NT2/D1 (cell line): ENCODE data around the gene BRIP1.
"Not testable (repeated sequence)": the region's sequence is repeated elsewhere in the genome, so short reads cannot be mapped to it uniquely, and the experiment has no call there.

Experiments used
- DNase-seq: peaks from one replicate; pipeline ENCODE4 v3.0.0-alpha.2; 2011; ENCODE audit warnings: low read depth, low spot score
- H3K27me3 ChIP-seq: 2 replicates; pipeline ENCODE4 v1.6.0; 2011; ENCODE audit warnings: mild to moderate bottlenecking; ENCODE audit not compliant: insufficient read length, insufficient read depth
- H3K36me3 ChIP-seq: 2 replicates; pipeline ENCODE4 v1.6.1; 2011; ENCODE audit warnings: mild to moderate bottlenecking, low read length, mixed read lengths; ENCODE audit not compliant: insufficient read depth, insufficient read length
- H3K4me1 ChIP-seq: 2 replicates; pipeline ENCODE4 v1.5.1; 2011; ENCODE audit not compliant: insufficient read depth, insufficient read length
- H3K4me3 ChIP-seq: 2 replicates; pipeline ENCODE4 v1.5.1; 2011; ENCODE audit warnings: low read depth; ENCODE audit not compliant: insufficient read length
- H3K9ac ChIP-seq: 2 replicates; pipeline ENCODE4 v1.6.0; 2011; ENCODE audit warnings: low read depth; ENCODE audit not compliant: insufficient read length
- H3K9me3 ChIP-seq: 2 replicates; pipeline ENCODE4 v1.5.1; 2011; ENCODE audit warnings: mild to moderate bottlenecking, low read length; ENCODE audit not compliant: insufficient read depth
- SUZ12 ChIP-seq: IDR thresholded peaks from 2 replicates; pipeline ENCODE4 v1.6.1; 2011; ENCODE audit not compliant: insufficient read length, insufficient read depth; ENCODE audit errors: extremely low read depth
- YY1 ChIP-seq: IDR thresholded peaks from 2 replicates; pipeline ENCODE4 v1.6.1; 2011; ENCODE audit not compliant: insufficient read length, insufficient read depth
- ZNF274 ChIP-seq: IDR thresholded peaks from 2 replicates; pipeline ENCODE4 v1.6.1; 2011; ENCODE audit warnings: mild to moderate bottlenecking, low read depth, low read length

BRIP1 gene

GRCh38 chr17:61863801-61864126 lies 436 bp upstream of the BRIP1 start:
- Histone ChIP-seq H3K36me3 (peaks cover 42% of the 10 kb centered on the region), H3K9me3 (no peaks in the 10 kb centered on the region), H3K27me3 (no peaks in the 10 kb centered on the region), H3K4me1 (no peaks in the 10 kb centered on the region), H3K9ac (peak overlapping the region; percentile 74), H3K4me3 (peak overlapping the region; percentile 62)
- TF ChIP-seq SUZ12 (no peak), ZNF274 (no peak), YY1 (no peak)
- no peak for DNase-seq

- H3K4me3 ChIP-seq: peak overlapping the region; percentile 90
- no peaks in the 10 kb centered on the region for H3K4me1 ChIP-seq
- TF ChIP-seq YY1: no peak
- TF ChIP-seq SUZ12: no peak
- no peak for TF ChIP-seq ZNF274
- H3K27me3 ChIP-seq: no peaks in the 10 kb centered on the region
- peak overlapping the region; percentile 94 for H3K9ac ChIP-seq
- H3K36me3 ChIP-seq: peaks cover 38% of the 10 kb centered on the region
- DNase-seq: no peak
- no peaks in the 10 kb centered on the region for H3K9me3 ChIP-seq
Observed at GRCh38 chr17:61862105-61862574, 1.2 kb downstream of the BRIP1 start.

GRCh38 chr17:61860397-61860796 lies 2.9 kb downstream of the BRIP1 start:
- not testable (repeated sequence) for H3K27me3 ChIP-seq, H3K4me3 ChIP-seq, H3K4me1 ChIP-seq, H3K9me3 ChIP-seq, DNase-seq, H3K9ac ChIP-seq
- peaks cover 51% of the 10 kb centered on the region for H3K36me3 ChIP-seq

GRCh38 chr17:61856035-61856434 lies 7.3 kb downstream of the BRIP1 start:
- Histone ChIP-seq H3K4me3 (no peak overlapping the region), H3K4me1 (no peaks in the 10 kb centered on the region), H3K9ac (no peak overlapping the region), H3K27me3 (no peaks in the 10 kb centered on the region), H3K36me3 (peaks cover 79% of the 10 kb centered on the region), H3K9me3 (no peaks in the 10 kb centered on the region)
- TF ChIP-seq YY1: no peak
- TF ChIP-seq ZNF274: no peak
- no peak for TF ChIP-seq SUZ12
- DNase-seq: no peak

GRCh38 chr17:61852857-61853256 lies 10.5 kb downstream of the BRIP1 start:
- TF ChIP-seq SUZ12: no peak
- no peak for TF ChIP-seq YY1
- no peak for TF ChIP-seq ZNF274
- Histone ChIP-seq H3K27me3 (no peaks in the 10 kb centered on the region), H3K4me3 (no peak overlapping the region), H3K36me3 (peaks cover 72% of the 10 kb centered on the region), H3K4me1 (no peaks in the 10 kb centered on the region), H3K9ac (no peak overlapping the region), H3K9me3 (no peaks in the 10 kb centered on the region)
- no peak for DNase-seq

GRCh38 chr17:61849674-61850073 lies 13.7 kb downstream of the BRIP1 start:
- Histone ChIP-seq H3K36me3 (peaks cover 70% of the 10 kb centered on the region), H3K9ac (no peak overlapping the region), H3K9me3 (no peaks in the 10 kb centered on the region), H3K27me3 (no peaks in the 10 kb centered on the region), H3K4me1 (no peaks in the 10 kb centered on the region), H3K4me3 (no peak overlapping the region)
- TF ChIP-seq ZNF274: no peak
- no peak for TF ChIP-seq YY1
- no peak for TF ChIP-seq SUZ12
- DNase-seq: no peak

GRCh38 chr17:61848896-61849295 lies 14.4 kb downstream of the BRIP1 start:
- no peak overlapping the region for H3K4me3 ChIP-seq
- H3K36me3 ChIP-seq: peaks cover 68% of the 10 kb centered on the region
- DNase-seq: no peak
- TF ChIP-seq SUZ12 (no peak), YY1 (no peak), ZNF274 (no peak)
- H3K27me3 ChIP-seq: no peaks in the 10 kb centered on the region
- H3K9me3 ChIP-seq: no peaks in the 10 kb centered on the region
- H3K9ac ChIP-seq: no peak overlapping the region
- no peaks in the 10 kb centered on the region for H3K4me1 ChIP-seq

GRCh38 chr17:61848247-61848646 lies 15.1 kb downstream of the BRIP1 start:
- Histone ChIP-seq H3K9ac (no peak overlapping the region), H3K4me3 (no peak overlapping the region), H3K9me3 (no peaks in the 10 kb centered on the region), H3K36me3 (peaks cover 71% of the 10 kb centered on the region), H3K27me3 (no peaks in the 10 kb centered on the region), H3K4me1 (no peaks in the 10 kb centered on the region)
- DNase-seq: no peak
- TF ChIP-seq ZNF274 (no peak), YY1 (no peak), SUZ12 (no peak)
